Heart left ventricle (tissue), 16 donors: ENCODE results near the gene LMCD1. TPM values are rescaled to one million over a fixed set of nuclear protein-coding genes. Genes with fewer than 3 reads are reported as not detected.

Source experiments
- ATAC-seq, 4 donors: fragments of 200-7000 bp; cut with Tn5 transposase; one replicate each; pipeline ENCODE4 v1.9.1; 2020 to 2022; ENCODE audit warnings: moderate library complexity in 4 of 4, mild to moderate bottlenecking in 3 of 4, moderate number of reproducible peaks in 1 of 4
- DNase-seq, 5 donors: peaks; one replicate each; pipeline ENCODE4 v3.0.0-alpha.2; 2020
- H3K27ac ChIP-seq, 12 donors: fragments of 200-600 bp; sonication (generic) in 4 of 12; one replicate each; pipeline versions ENCODE4 v1.5.0 to v1.8.0; 2016 to 2022; ENCODE audit warnings: mild to moderate bottlenecking in 2 of 12
- H3K27me3 ChIP-seq, 9 donors: fragments of 200-600 bp; sonication (generic) in 2 of 9; one replicate each; pipeline versions ENCODE4 v1.5.1 to v1.8.0; 2016 to 2022; ENCODE audit warnings: mild to moderate bottlenecking in 3 of 9
- H3K36me3 ChIP-seq, 9 donors: fragments of 200-600 bp; sonication (generic) in 2 of 9; one replicate each; pipeline versions ENCODE4 v1.5.0 to v1.8.0; 2018 to 2022; ENCODE audit warnings: mild to moderate bottlenecking in 2 of 9
- H3K4me1 ChIP-seq, 12 donors: fragments of 200-600 bp; sonication (generic) in 4 of 12; one replicate each; pipeline versions ENCODE4 v1.5.0 to v1.8.0; 2016 to 2022; ENCODE audit warnings: mild to moderate bottlenecking in 3 of 12
- H3K4me3 ChIP-seq, 12 donors: fragments of 200-600 bp; sonication (generic) in 4 of 12; one replicate each; pipeline versions ENCODE4 v1.5.0 to v1.8.0; 2017 to 2022; ENCODE audit warnings: mild to moderate bottlenecking in 9 of 12, moderate library complexity in 4 of 12
- H3K9me3 ChIP-seq, 12 donors: fragments of 200-600 bp; sonication (generic) in 4 of 12; one replicate each; pipeline versions ENCODE4 v1.5.0 to v1.8.0; 2016 to 2022; ENCODE audit warnings: mild to moderate bottlenecking in 1 of 12
- POLR2A ChIP-seq, 2 donors: fragments of 450-650 bp; IDR thresholded peaks; one replicate each; pipeline ENCODE4 v1.6.1; 2017; ENCODE audit warnings: antibody characterized with exemption in 2 of 2, mild to moderate bottlenecking in 2 of 2, moderate library complexity in 2 of 2
- WGBS, 4 donors: extraction: QIAGEN DNeasy Blood & Tissue Kit in 2 of 4; methylation state at CpG; one replicate each; pipeline versions ENCODE4 v1.1.5 to v1.1.7; 2013 to 2018; 5-methylcytosine and 5-hydroxymethylcytosine counted together
- intact Hi-C, 10 donors: fragments of 100-400 bp; cut with DNase I; formaldehyde crosslinking; loops; one replicate each; pipeline versions ENCODE4 v1.11.1 to v1.14.2; 2022
- polyA plus RNA-seq, 2 donors: library from polyadenylated mRNA; stranded (reverse); fragments of 200-250 nt; gene quantifications; one replicate each; pipeline ENCODE4 v1.2.3, GENCODE V29; 2013
- total RNA-seq, 9 donors: library from RNA; depleted of rRNA in 2 of 9; stranded (reverse); fragments of >200 nt in 2 of 9; fragmentation: NEBNext Ultra II Directional in 3 of 9; extraction: Animal tissue kit (Norgen Biotek cat#: 25700) in 3 of 9; gene quantifications; one replicate each; pipeline versions ENCODE4 v1.1.0 to v1.2.4, GENCODE V29; 2016 to 2023
- TF ChIP-seq, protein P1 (sequence below), 12 donors: fragments of 200-600 bp; sonication (generic) in 4 of 12; IDR thresholded peaks; one replicate each; pipeline versions ENCODE4 v1.5.0 to v1.8.0; 2018 to 2022; ENCODE audit warnings: antibody characterized with exemption in 12 of 12, mild to moderate bottlenecking in 5 of 12
- donor health status: ischemic (EF 13 %, LVEDD 7.1; RV severe dilation, severe dysfunction).
- donor health status: healthy with polysubstance abuse.
- donor health status: DM: no; HTN: yes; CAD: no.
- donor health status: DM: no; HTN: no; CAD: no.
- donor health status: ischemic (EF 25% LVEDD 6.9; RV normal size, moderate dysfunction).
- donor health status: ischemic (EF 25% LVEDD 5.7; RV mildly dilated, moderate dysfunction).
- donor health status: healthy.
- donor health status: DM: yes; HTN: yes; CAD: no.
- donor health status: ischemic (EF 35%, LVEDD 5.7; RV mildly dilated, moderate dysfunction).
- donor health status: nonischemic (EF 11% LVEDD 7.7; RV severe dilation, severe dysfunction).
- donor health status: DM: yes; HTN: yes; CAD: no.
- donor health status: PGD.
- donor health status: ischemic (EF 29% LVEDD 5.4; RV normal size, mild dysfunction).
- donor health status: nonischemic (EF 23%, LVEDD 6.1; RV moderate dilation, normal function).

Gene LMCD1
- total and polyA plus RNA-seq, 11 donors, result 34.9 to 661 (median 54.6) TPM

DNA sequence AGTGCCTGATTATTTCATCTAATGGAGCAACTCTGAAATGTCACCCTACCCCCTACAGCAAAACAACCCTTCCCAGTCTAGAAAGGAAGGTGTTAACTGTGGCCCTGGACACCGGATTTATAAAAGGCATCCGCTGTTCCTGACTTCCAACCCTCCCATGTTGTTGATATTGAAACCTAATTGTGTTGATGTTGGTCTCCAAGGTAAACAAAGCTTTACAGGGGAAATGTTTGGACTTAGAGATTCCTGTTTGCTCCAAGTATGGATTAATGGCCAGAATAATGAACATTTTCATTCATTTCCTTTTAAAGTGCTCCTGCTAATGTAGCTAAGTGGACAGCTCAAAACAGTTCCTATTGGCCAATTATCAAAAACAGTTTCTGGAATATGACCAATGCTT is 19.4 kb upstream of the LMCD1 start:
- Histone ChIP-seq H3K4me3 (no peak overlapping the region), H3K27ac (peak overlapping the region; percentile 7 to 75 (median 52)), H3K9me3 (peaks cover 0 to 9% (median 0%) of the 10 kb centered on the region in 12 donors), H3K4me1 (peaks cover 0 to 46% (median 27%) of the 10 kb centered on the region in 12 donors), H3K36me3 (no peaks in the 10 kb centered on the region), H3K27me3 (no peaks in the 10 kb centered on the region)
- 26 to 64% (median 42%) methylated on average over 2 of the region's 2 CpGs for whole genome bisulfite sequencing, 4 donors
- intact Hi-C loops, result loop anchor here in 7 of 10 donors (1.0 to 10.0 kb wide), 7 partner anchors 35 to 140 kb away; no protein-coding TSS in a partner anchor
- no peak for TF ChIP-seq POLR2A (IDR thresholded peaks at IDR 0.05)
- TF ChIP-seq, protein P1, sequence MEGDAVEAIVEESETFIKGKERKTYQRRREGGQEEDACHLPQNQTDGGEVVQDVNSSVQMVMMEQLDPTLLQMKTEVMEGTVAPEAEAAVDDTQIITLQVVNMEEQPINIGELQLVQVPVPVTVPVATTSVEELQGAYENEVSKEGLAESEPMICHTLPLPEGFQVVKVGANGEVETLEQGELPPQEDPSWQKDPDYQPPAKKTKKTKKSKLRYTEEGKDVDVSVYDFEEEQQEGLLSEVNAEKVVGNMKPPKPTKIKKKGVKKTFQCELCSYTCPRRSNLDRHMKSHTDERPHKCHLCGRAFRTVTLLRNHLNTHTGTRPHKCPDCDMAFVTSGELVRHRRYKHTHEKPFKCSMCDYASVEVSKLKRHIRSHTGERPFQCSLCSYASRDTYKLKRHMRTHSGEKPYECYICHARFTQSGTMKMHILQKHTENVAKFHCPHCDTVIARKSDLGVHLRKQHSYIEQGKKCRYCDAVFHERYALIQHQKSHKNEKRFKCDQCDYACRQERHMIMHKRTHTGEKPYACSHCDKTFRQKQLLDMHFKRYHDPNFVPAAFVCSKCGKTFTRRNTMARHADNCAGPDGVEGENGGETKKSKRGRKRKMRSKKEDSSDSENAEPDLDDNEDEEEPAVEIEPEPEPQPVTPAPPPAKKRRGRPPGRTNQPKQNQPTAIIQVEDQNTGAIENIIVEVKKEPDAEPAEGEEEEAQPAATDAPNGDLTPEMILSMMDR (IDR thresholded peaks at IDR 0.05), result no peak
- peak in 2 of 4 donors; percentile 3 to 55 for ATAC-seq
- DNase-seq, result no peak

DNA sequence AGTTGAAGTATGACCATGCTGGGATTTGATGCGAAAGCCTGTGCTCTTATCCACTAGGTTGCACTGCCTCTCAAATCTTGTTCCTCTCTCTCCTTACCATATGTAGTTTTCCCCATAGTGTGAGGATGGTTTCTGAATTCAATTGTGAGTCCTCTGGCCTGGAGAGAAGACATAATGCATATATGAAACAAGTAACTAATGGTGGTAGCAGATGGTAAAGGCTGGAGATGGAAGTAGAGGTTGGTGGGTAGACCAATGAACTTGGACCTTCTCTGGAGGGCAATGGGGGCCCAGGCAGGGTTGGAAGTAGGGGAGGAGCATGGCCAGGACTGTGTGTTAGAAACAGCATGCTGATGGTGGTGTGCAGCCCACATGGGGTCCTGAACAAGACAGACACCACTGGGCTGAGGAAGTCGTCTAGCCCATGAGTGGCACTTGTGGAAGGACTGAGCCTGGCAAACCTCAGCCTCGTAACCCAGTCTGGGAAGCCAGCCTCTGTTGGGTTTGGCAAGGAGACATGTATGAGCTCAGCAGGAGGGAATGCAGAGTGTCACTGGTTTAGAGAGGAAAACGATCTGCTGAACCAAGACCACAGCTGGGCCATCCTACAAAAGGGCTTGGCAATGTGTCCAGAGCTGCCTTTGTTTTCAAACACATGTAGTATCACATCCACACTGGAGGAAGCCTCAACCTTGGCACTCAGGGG is 18.5 kb upstream of the LMCD1 start:
- intact Hi-C loops, result loop anchor here in 7 of 10 donors (1.0 to 10.0 kb wide), 7 partner anchors 36 to 139 kb away; no protein-coding TSS in a partner anchor
- Histone ChIP-seq H3K4me3 (no peak overlapping the region), H3K4me1 (peaks cover 0 to 50% (median 27%) of the 10 kb centered on the region in 12 donors), H3K36me3 (no peaks in the 10 kb centered on the region), H3K9me3 (peaks cover 0 to 9% (median 0%) of the 10 kb centered on the region in 12 donors), H3K27me3 (no peaks in the 10 kb centered on the region), H3K27ac (peak overlapping the region; percentile 7 to 75 (median 52))
- DNase-seq, result peak; percentile 72 to 86 (median 76)
- peak; percentile 87 to 94 (median 93) for ATAC-seq
- TF ChIP-seq POLR2A (IDR thresholded peaks at IDR 0.05), result no peak
- 25 to 31% (median 27%) methylated on average over 4 of the region's 4 CpGs for WGBS, 4 donors

DNA sequence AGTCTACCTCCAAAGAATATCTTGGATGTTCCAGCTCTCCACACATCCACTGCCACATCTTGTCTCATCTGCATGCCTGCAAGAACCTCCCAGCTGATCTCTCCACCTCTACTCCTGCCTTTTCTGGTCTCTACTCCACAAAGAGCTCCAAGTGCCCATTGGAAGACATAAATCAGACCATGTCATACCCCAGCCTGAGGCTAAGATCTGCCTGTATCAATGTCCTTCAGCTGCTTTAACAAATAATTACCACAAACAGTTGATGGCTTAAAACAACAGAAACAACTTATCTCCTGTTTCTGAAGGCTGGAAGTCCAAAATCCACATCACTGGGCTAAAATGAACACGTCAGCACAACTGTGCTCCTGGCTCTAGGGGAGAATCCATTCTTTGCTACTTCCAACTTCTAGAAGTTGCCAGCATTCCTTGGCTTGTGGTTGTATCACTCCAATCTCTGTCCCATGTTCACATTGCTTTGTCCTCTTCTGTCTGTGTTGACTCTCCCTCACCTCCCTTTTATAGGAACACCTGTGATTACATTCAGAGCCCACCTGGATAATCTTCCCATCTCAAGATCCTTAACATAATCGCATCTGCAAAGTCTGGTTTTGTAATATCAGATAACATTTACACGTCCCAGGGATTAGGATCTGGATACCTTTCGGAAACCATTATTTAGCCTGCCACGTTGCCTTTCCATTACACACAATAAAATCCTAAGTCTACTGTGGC is 17.0 kb upstream of the LMCD1 start:
- TF ChIP-seq, protein P1 (IDR thresholded peaks at IDR 0.05), result no peak
- TF ChIP-seq POLR2A (IDR thresholded peaks at IDR 0.05), result no peak
- ATAC-seq, result no peak
- H3K27me3 ChIP-seq, result no peaks in the 10 kb centered on the region

DNA sequence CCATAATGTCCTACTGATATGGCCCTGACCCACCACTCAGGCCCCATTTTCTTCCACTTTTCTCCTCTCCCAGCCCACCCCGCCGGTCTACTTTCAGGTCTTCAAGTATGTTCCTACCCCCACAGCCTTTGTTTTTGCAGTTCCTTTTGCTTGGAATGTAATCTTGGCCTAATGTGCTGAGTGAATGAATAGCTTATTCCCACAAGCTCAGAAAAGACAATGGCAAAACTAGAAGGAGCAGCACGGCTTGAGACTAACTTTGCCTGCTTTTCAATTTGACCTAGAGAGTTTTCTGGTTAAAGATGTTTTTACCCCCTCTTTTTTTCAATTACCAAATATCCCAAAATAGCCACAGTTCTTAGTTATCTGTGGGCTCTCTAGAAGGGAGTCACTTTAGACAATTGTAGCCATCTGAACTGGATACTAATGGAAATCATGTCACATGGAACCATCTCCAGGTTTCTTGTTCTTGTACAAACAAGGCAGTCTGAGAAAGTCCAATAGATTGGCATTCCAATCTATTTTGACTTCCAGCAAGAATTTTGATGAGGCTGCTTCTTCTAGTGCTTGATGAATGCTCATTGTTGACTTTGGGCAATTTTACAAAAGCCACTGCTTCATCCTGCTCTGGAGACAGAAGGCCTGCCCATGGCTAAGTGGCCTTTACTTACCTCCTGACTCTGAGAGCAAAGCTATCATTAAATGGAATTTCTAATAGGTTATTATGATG is 16.3 kb upstream of the LMCD1 start:
- Histone ChIP-seq H3K4me1 (peaks cover 0 to 53% (median 36%) of the 10 kb centered on the region in 12 donors), H3K36me3 (no peaks in the 10 kb centered on the region), H3K9me3 (peaks cover 0 to 9% (median 0%) of the 10 kb centered on the region in 12 donors), H3K27me3 (no peaks in the 10 kb centered on the region), H3K4me3 (no peak overlapping the region), H3K27ac (peak overlapping the region in 2 of 12 donors; percentile 32 to 43)
- intact Hi-C loops, result loop anchor here in 1 of 10 donors (10.0 kb wide), 1 partner anchor 119 kb away; no protein-coding TSS in a partner anchor
- ATAC-seq (no peak), DNase-seq (no peak)
- TF ChIP-seq, protein P1 (IDR thresholded peaks at IDR 0.05), result no peak
- TF ChIP-seq POLR2A (IDR thresholded peaks at IDR 0.05), result no peak
- WGBS, 4 donors, result 76 to 91% (median 82%) methylated on average over 3 of the region's 3 CpGs

More for the DNA sequence above, 17.0 kb upstream of the LMCD1 start:
- Histone ChIP-seq H3K4me3 (no peak overlapping the region), H3K27ac (peak overlapping the region in 1 of 12 donors; percentile 15), H3K9me3 (peaks cover 0 to 9% (median 0%) of the 10 kb centered on the region in 12 donors), H3K36me3 (no peaks in the 10 kb centered on the region), H3K4me1 (peaks cover 0 to 50% (median 29%) of the 10 kb centered on the region in 12 donors)
- DNase-seq, result no peak
- intact Hi-C loops, result loop anchor here in 7 of 10 donors (5.0 to 10.0 kb wide), 6 partner anchors 37 to 138 kb away; no protein-coding TSS in a partner anchor
- WGBS, 4 donors, result 93 to 96% (median 95%) methylated on average over 5 of the region's 5 CpGs
